Measurements from ENCODE around the gene HDGFL3. TPM values are rescaled to one million over a fixed set of nuclear protein-coding genes. Genes with fewer than 3 reads are reported as not detected.

Gene HDGFL3
- total RNA-seq, 6 donors from 2014 or later = 16.8 to 36.8 (median 22.8) TPM

GRCh38 chr15:83114856-83115255 lies 92.8 kb downstream of the HDGFL3 start:
- Histone ChIP-seq H3K27ac (peak overlapping the region in 1 of 4 donors; percentile 46), H3K36me3 (peaks cover 0 to 32% (median 20%) of the 10 kb centered on the region in 4 donors)
- WGBS, 2 donors = 97% methylated on average over 6 of the region's 6 CpGs

GRCh38 chr15:83113881-83114674 lies 93.5 kb downstream of the HDGFL3 start:
- TF ChIP-seq POLR2AphosphoS5 (IDR thresholded peaks at IDR 0.05) (peak in 1 of 2 donors; percentile 16), POLR2A (IDR thresholded peaks at IDR 0.05) (no peak)
- H3K4me3 ChIP-seq = no peak overlapping the region
- no peaks in the 10 kb centered on the region for H3K9me3 ChIP-seq
- 84% methylated on average over 3 to 5 of the region's 5 CpGs for WGBS, 2 donors
- H3K4me1 ChIP-seq = peaks cover 32 to 41% (median 37%) of the 10 kb centered on the region in 4 donors
- no peaks in the 10 kb centered on the region for H3K27me3 ChIP-seq
- no peak for ATAC-seq (ENCODE audit: low FRiP score in 2 of 2)
- H3K36me3 ChIP-seq = peaks cover 0 to 30% (median 15%) of the 10 kb centered on the region in 4 donors
- DNase-seq = no peak
- peak overlapping the region; percentile 11 to 72 (median 40) for H3K27ac ChIP-seq

More at GRCh38 chr15:83114856-83115255, 92.8 kb downstream of the HDGFL3 start:
- TF ChIP-seq, protein P1, sequence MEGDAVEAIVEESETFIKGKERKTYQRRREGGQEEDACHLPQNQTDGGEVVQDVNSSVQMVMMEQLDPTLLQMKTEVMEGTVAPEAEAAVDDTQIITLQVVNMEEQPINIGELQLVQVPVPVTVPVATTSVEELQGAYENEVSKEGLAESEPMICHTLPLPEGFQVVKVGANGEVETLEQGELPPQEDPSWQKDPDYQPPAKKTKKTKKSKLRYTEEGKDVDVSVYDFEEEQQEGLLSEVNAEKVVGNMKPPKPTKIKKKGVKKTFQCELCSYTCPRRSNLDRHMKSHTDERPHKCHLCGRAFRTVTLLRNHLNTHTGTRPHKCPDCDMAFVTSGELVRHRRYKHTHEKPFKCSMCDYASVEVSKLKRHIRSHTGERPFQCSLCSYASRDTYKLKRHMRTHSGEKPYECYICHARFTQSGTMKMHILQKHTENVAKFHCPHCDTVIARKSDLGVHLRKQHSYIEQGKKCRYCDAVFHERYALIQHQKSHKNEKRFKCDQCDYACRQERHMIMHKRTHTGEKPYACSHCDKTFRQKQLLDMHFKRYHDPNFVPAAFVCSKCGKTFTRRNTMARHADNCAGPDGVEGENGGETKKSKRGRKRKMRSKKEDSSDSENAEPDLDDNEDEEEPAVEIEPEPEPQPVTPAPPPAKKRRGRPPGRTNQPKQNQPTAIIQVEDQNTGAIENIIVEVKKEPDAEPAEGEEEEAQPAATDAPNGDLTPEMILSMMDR (IDR thresholded peaks at IDR 0.05) = no peak
- TF ChIP-seq POLR2AphosphoS5 (IDR thresholded peaks at IDR 0.05) (no peak), POLR2A (IDR thresholded peaks at IDR 0.05) (no peak), EP300 (IDR thresholded peaks at IDR 0.05) (no peak)
- no peak for DNase-seq
- no peaks in the 10 kb centered on the region for H3K9me3 ChIP-seq
- no peak overlapping the region for H3K4me3 ChIP-seq
- no peaks in the 10 kb centered on the region for H3K27me3 ChIP-seq
- ATAC-seq (ENCODE audit: low FRiP score in 2 of 2) = no peak
- peaks cover 25 to 33% (median 30%) of the 10 kb centered on the region in 4 donors for H3K4me1 ChIP-seq

DNA sequence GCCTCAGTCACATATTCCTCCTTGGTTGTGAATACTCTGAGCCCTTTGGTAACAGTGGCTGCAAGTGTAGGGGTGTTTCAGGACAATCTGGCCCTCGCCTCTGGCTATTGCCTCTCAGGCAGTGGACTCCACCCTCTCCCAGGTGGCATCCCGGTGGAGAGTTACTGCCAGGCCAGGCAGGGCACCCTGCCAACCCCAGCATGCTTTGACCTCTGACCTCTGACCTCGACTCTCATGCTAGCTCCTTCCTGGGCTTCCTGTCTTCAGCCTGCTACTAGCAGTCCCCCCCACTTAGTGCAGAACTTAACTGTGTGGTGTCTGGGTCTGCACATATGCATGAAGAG lies 94.7 kb downstream of the HDGFL3 start:
- H3K4me1 ChIP-seq = peaks cover 37 to 48% (median 45%) of the 10 kb centered on the region in 4 donors
- peaks cover 0 to 27% (median 12%) of the 10 kb centered on the region in 4 donors for H3K36me3 ChIP-seq
- peak in 1 of 2 donors; percentile 26 for DNase-seq
- ATAC-seq (ENCODE audit: low FRiP score in 2 of 2) = no peak
- H3K27ac ChIP-seq = peak overlapping the region in 3 of 4 donors; percentile 33 to 72 (median 46)
- WGBS, 2 donors = 45 to 48% methylated on average over 3 of the region's 3 CpGs
- H3K27me3 ChIP-seq = peaks cover 0 to under 1% (median 0%) of the 10 kb centered on the region in 4 donors
- no peaks in the 10 kb centered on the region for H3K9me3 ChIP-seq
- H3K4me3 ChIP-seq = no peak overlapping the region
- no peak for TF ChIP-seq EP300 (IDR thresholded peaks at IDR 0.05)
- peak in 1 of 2 donors; percentile 4 for TF ChIP-seq POLR2AphosphoS5 (IDR thresholded peaks at IDR 0.05)

GRCh38 chr15:83112233-83112955 lies 95.2 kb downstream of the HDGFL3 start:
- Histone ChIP-seq H3K27me3 (peaks cover 0 to 6% (median 0%) of the 10 kb centered on the region in 4 donors), H3K4me3 (no peak overlapping the region), H3K4me1 (peaks cover 42 to 54% (median 49%) of the 10 kb centered on the region in 4 donors), H3K9me3 (no peaks in the 10 kb centered on the region), H3K27ac (peak overlapping the region; percentile 24 to 72 (median 51)), H3K36me3 (peaks cover 0 to 23% (median 12%) of the 10 kb centered on the region in 4 donors)
- ATAC-seq (ENCODE audit: low FRiP score in 2 of 2) (peak in 1 of 2 donors; percentile 12), DNase-seq (peak in 1 of 2 donors; percentile 33)
- 56 to 58% methylated on average over 8 of the region's 8 CpGs for WGBS, 2 donors
- peak; percentile 14 to 84 (median 79) for TF ChIP-seq EP300 (IDR thresholded peaks at IDR 0.05)
- TF ChIP-seq POLR2A (IDR thresholded peaks at IDR 0.05) = no peak
- TF ChIP-seq POLR2AphosphoS5 (IDR thresholded peaks at IDR 0.05) = peak; percentile 19 to 43

DNA sequence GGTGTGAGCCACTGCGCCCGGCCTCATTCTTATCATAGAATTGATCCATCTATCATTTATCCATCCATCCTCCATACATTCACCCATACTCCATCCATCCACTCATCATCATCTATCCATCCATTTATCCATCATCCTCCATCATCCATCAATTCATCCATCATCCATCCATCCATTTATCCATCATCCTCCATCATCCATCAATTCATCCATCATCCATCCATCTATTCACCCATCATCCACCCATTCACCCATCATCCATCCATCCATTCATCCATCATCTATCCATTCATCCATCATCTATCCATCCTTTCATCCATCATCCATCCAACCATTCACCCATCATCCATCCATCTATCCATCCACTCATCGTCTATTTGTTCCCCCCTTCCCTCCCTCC lies 96.5 kb downstream of the HDGFL3 start:
- Histone ChIP-seq H3K36me3 (peaks cover 0 to 22% (median 10%) of the 10 kb centered on the region in 4 donors), H3K27ac (peak overlapping the region; percentile 0 to 49 (median 20)), H3K4me1 (peaks cover 47 to 64% (median 53%) of the 10 kb centered on the region in 4 donors), H3K9me3 (no peaks in the 10 kb centered on the region), H3K27me3 (peaks cover 0 to 9% (median 0%) of the 10 kb centered on the region in 4 donors), H3K4me3 (no peak overlapping the region)
- no peak for DNase-seq
- TF ChIP-seq EP300 (IDR thresholded peaks at IDR 0.05) = no peak
- no peak for TF ChIP-seq POLR2AphosphoS5 (IDR thresholded peaks at IDR 0.05)
- TF ChIP-seq POLR2A (IDR thresholded peaks at IDR 0.05) = no peak
- TF ChIP-seq, protein P1 (IDR thresholded peaks at IDR 0.05) = no peak
- ATAC-seq (ENCODE audit: low FRiP score in 2 of 2) = no peak
- 94 to 97% methylated on average over 3 of the region's 3 CpGs for WGBS, 2 donors

DNA sequence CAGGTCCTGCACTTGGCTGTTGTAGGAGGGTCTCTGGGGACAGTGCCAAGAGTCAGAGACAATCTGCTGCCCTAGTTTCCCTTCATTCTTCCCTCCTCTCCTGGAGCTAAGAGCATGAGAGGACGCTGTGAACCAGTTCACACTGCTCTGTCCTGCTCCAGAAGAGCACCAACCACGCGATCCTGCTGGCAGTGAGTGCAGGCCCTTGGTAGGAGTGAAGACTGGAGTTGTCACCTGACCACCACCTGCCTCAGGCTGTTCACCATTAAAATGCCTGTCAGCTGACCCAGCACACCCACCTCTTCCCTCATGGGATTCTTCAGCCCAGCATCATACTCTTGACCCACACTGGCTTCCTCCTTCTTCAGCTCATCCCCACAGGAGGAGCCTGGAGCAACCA lies 97.2 kb downstream of the HDGFL3 start:
- ATAC-seq (ENCODE audit: low FRiP score in 2 of 2) (no peak), DNase-seq (no peak)
- H3K27me3 ChIP-seq = peaks cover 0 to 9% (median 0%) of the 10 kb centered on the region in 4 donors
- peak overlapping the region in 2 of 4 donors; percentile 27 for H3K27ac ChIP-seq
- H3K9me3 ChIP-seq = no peaks in the 10 kb centered on the region
- WGBS, 2 donors = 81 to 88% methylated on average over 2 to 3 of the region's 3 CpGs
- peaks cover 47 to 64% (median 53%) of the 10 kb centered on the region in 4 donors for H3K4me1 ChIP-seq
- peaks cover 0 to 16% (median 8%) of the 10 kb centered on the region in 4 donors for H3K36me3 ChIP-seq
- TF ChIP-seq, protein P1 (IDR thresholded peaks at IDR 0.05) = no peak
- TF ChIP-seq POLR2A (IDR thresholded peaks at IDR 0.05) (no peak), EP300 (IDR thresholded peaks at IDR 0.05) (no peak), POLR2AphosphoS5 (IDR thresholded peaks at IDR 0.05) (no peak)
- no peak overlapping the region for H3K4me3 ChIP-seq
